Measurements from ENCODE around the gene PNRC1.

GRCh38 chr6:89034586-89035251, 45.8 kb upstream of the PNRC1 start:
- no peak for TF ChIP-seq CTCF (IDR thresholded peaks at IDR 0.05)
- no peak for TF ChIP-seq EZH2phosphoT487 (IDR thresholded peaks at IDR 0.05)
